PC-9 (cell line): ENCODE measurements around the gene CSRP1. TPM values are rescaled to one million over a fixed set of nuclear protein-coding genes. Genes with fewer than 3 reads are reported as not detected.
A peak's percentile ranks its signal among the peaks of the same experiment; 100 is the strongest.
"Not testable (repeated sequence)": the region's sequence is repeated elsewhere in the genome, so short reads cannot be mapped to it uniquely, and the experiment has no call there.

ENCODE experiments used
- BruUV-seq: library from RNA; stranded (reverse); fragments of 400-500 nt; replicated peaks from 2 replicates; lab custom pipeline; 2021; lab: Mats Ljungman, UMichigan
- CTCF ChIA-PET: fragments of 300-600 bp; sonication (Branson Sonifier 250); formaldehyde crosslinking; loops from one replicate; lab custom pipeline; 2022; ENCODE audit warnings: antibody characterized with exemption; lab: Charles Lee
- POLR2A ChIA-PET: fragments of 300-600 bp; sonication (Branson Sonifier 250); formaldehyde crosslinking; loops from one replicate; lab custom pipeline; 2022; ENCODE audit warnings: antibody characterized with exemption; ENCODE audit not compliant: unreplicated experiment; lab: Charles Lee
- DNase-seq, 2 experiments: peaks; one replicate each; pipeline versions ENCODE4 v3.0.0 to v3.0.0-alpha.2; 2015 to 2022; ENCODE audit warnings: mixed read lengths in 1 of 2
- H2AFZ ChIP-seq: fragments of 200-600 bp; sonication (generic); 2 replicates; pipeline ENCODE4 v1.8.1; 2017; ENCODE audit warnings: antibody characterized with exemption
- H3F3A ChIP-seq: fragments of 200-600 bp; sonication (generic); 2 replicates; pipeline ENCODE4 v1.8.1; 2017; ENCODE audit warnings: antibody characterized with exemption, mild to moderate bottlenecking, low read depth; ENCODE audit not compliant: insufficient read depth
- H3K27ac ChIP-seq: fragments of 200-600 bp; sonication (generic); 2 replicates; pipeline ENCODE4 v1.6.1; 2016; ENCODE audit warnings: mixed run types
- H3K27me3 ChIP-seq: fragments of 200-600 bp; sonication (generic); 2 replicates; pipeline ENCODE4 v1.6.1; 2016; ENCODE audit warnings: low read depth, mixed run types; ENCODE audit not compliant: insufficient read depth
- H3K36me3 ChIP-seq: fragments of 200-600 bp; sonication (generic); 2 replicates; pipeline ENCODE4 v1.6.1; 2016; ENCODE audit warnings: low read depth, mixed run types
- H3K4me1 ChIP-seq: fragments of 200-600 bp; sonication (generic); replicated peaks from 2 replicates; pipeline ENCODE4 v1.6.1; 2016; ENCODE audit warnings: mixed run types; ENCODE audit not compliant: insufficient read depth
- H3K4me2 ChIP-seq: fragments of 200-600 bp; sonication (generic); 2 replicates; pipeline ENCODE4 v1.6.1; 2017; ENCODE audit warnings: mixed run types
- H3K4me3 ChIP-seq: fragments of 200-600 bp; sonication (generic); 2 replicates; pipeline ENCODE4 v1.6.1; 2016; ENCODE audit warnings: mixed run types
- H3K79me2 ChIP-seq: fragments of 200-600 bp; sonication (generic); 2 replicates; pipeline ENCODE4 v1.6.1; 2017; ENCODE audit warnings: low read depth, mixed run types
- H3K9me2 ChIP-seq: fragments of 200-600 bp; sonication (generic); 2 replicates; pipeline ENCODE4 v1.8.1; 2017; ENCODE audit warnings: mild to moderate bottlenecking; ENCODE audit not compliant: insufficient read depth
- H3K9me3 ChIP-seq: fragments of 200-600 bp; sonication (generic); 2 replicates; pipeline ENCODE4 v1.8.1; 2016; ENCODE audit warnings: low read depth; ENCODE audit not compliant: insufficient read depth
- H4K20me1 ChIP-seq: fragments of 200-600 bp; sonication (generic); 2 replicates; pipeline ENCODE4 v1.8.1; 2017; ENCODE audit not compliant: insufficient read depth
- CTCF ChIP-seq: fragments of 200-600 bp; sonication (generic); conservative IDR thresholded peaks from 2 replicates; pipeline ENCODE4 v1.6.1; 2017; ENCODE audit warnings: mixed run types, antibody characterized with exemption, mild to moderate bottlenecking, moderate library complexity
- EZH2 ChIP-seq: fragments of 200-600 bp; sonication (generic); IDR thresholded peaks from 2 replicates; pipeline ENCODE4 v1.8.0; 2017; ENCODE audit warnings: antibody characterized with exemption, low read depth
- intact Hi-C: fragments of 100-400 bp; cut with micrococcal nuclease; formaldehyde crosslinking; loops from one replicate; pipeline ENCODE4 v1.10.0; 2022; ENCODE audit not compliant: unreplicated experiment
- total RNA-seq: library from RNA; stranded (reverse); gene quantifications from 2 replicates; pipeline ENCODE4 v1.2.3, GENCODE V29; 2021

Gene CSRP1
- total RNA-seq, 1 experiment from 2014 or later, result 61.3 TPM

GRCh38 chr1:201480231-201481003 lies 26.5 kb downstream of the CSRP1 start:
- Histone ChIP-seq H3F3A (peaks cover 12% of the 10 kb centered on the region; the same call in 1 of the 2 replicates), H2AFZ (peak overlapping the region; percentile 76), H3K4me2 (peak overlapping the region; percentile 81), H3K9me2 (no peaks in the 10 kb centered on the region), H3K27ac (no peak overlapping the region), H3K36me3 (no peaks in the 10 kb centered on the region), H3K9me3 (no peaks in the 10 kb centered on the region), H3K79me2 (no peaks in the 10 kb centered on the region), H4K20me1 (no peaks in the 10 kb centered on the region), H3K4me3 (peak overlapping the region; percentile 47), H3K4me1 (peaks cover 31% of the 10 kb centered on the region), H3K27me3 (no peaks in the 10 kb centered on the region)
- intact Hi-C loops, result loop anchor here (1.0 to 2.0 kb wide), 2 partner anchors 32 to 46 kb away; no protein-coding TSS in a partner anchor
- ChIA-PET POLR2A (interaction anchor here (0.6 to 1.0 kb wide), 5 partner anchors 12 to 502 kb away, joined by 3 to 10 read pairs (median 6); partner anchors contain the start of gene RNPEP), CTCF (interaction anchor here (0.6 to 3.9 kb wide), 10 partner anchors 9 to 635 kb away, joined by 3 to 74 read pairs (median 6); partner anchors contain the start of gene PHLDA3)
- no TSS peak for BruUV-seq
- DNase-seq, result peak; percentile 72 to 73
- TF ChIP-seq CTCF (no peak), EZH2 (no peak)

GRCh38 chr1:201479201-201479730 lies 27.7 kb downstream of the CSRP1 start:
- no peaks in the 10 kb centered on the region for H4K20me1 ChIP-seq
- H3K4me1 ChIP-seq, result peaks cover 37% of the 10 kb centered on the region
- ChIA-PET POLR2A (no interaction called here), CTCF (interaction anchor here (3.9 kb wide), 1 partner anchor 34 kb away, joined by 74 read pairs; no protein-coding TSS in a partner anchor)
- no peak overlapping the region for H3K27ac ChIP-seq
- intact Hi-C loops, result no loop called here
- no peaks in the 10 kb centered on the region for H3K9me2 ChIP-seq
- no peak overlapping the region for H3K4me2 ChIP-seq
- H3K36me3 ChIP-seq, result no peaks in the 10 kb centered on the region
- H3K27me3 ChIP-seq, result no peaks in the 10 kb centered on the region
- no peak overlapping the region for H3K4me3 ChIP-seq
- no TSS peak for BruUV-seq
- H3K9me3 ChIP-seq, result no peaks in the 10 kb centered on the region
- H3K79me2 ChIP-seq, result no peaks in the 10 kb centered on the region
- DNase-seq, result no peak
- H3F3A ChIP-seq, result peaks cover 16% of the 10 kb centered on the region
- H2AFZ ChIP-seq, result no peak overlapping the region
- TF ChIP-seq CTCF (no peak), EZH2 (no peak)

GRCh38 chr1:201478666-201479065 lies 28.3 kb downstream of the CSRP1 start:
- BruUV-seq, result not testable (repeated sequence)

More at GRCh38 chr1:201478666-201479065, 28.3 kb downstream of the CSRP1 start:
- peaks cover 16% of the 10 kb centered on the region for H3F3A ChIP-seq
- POLR2A ChIA-PET, H3K4me2 ChIP-seq, DNase-seq, intact Hi-C loops, H3K9me2 ChIP-seq, H3K9me3 ChIP-seq, H3K79me2 ChIP-seq, H4K20me1 ChIP-seq, CTCF ChIA-PET, H2AFZ ChIP-seq, H3K4me3 ChIP-seq, H3K27ac ChIP-seq, H3K27me3 ChIP-seq, H3K36me3 ChIP-seq: not testable (repeated sequence)
- H3K4me1 ChIP-seq, result peaks cover 37% of the 10 kb centered on the region
